NCI-H460 (cell line): ENCODE measurements around the gene RNF182. TPM values are rescaled to one million over a fixed set of nuclear protein-coding genes. Genes with fewer than 3 reads are reported as not detected.

Source experiments
- DNase-seq: peaks from one replicate; pipeline ENCODE4 v3.0.0-alpha.2; 2016; ENCODE audit warnings: low read depth; ENCODE audit errors: extremely low read depth
- total RNA-seq: library from RNA; depleted of rRNA; stranded (reverse); fragments of >200 nt; shearing (Covaris generic); gene quantifications from 2 replicates; pipeline ENCODE4 v1.2.3, GENCODE V29; 2014; rRNA removed

RNF182 gene
- total RNA-seq, 1 experiment from 2014 or later = 0.17 TPM

- no peak for DNase-seq
These were observed 102.2 kb downstream of the RNF182 start for GRCh38 chr6:14026831-14027539.

GRCh38 chr6:14028631-14029030 is 103.9 kb downstream of the RNF182 start:
- DNase-seq = no peak

GRCh38 chr6:14029605-14030004 is 104.9 kb downstream of the RNF182 start:
- no peak for DNase-seq

Other genes with a start within 250 kb of the RNF182 start
- gene RANBP9, start 213.1 kb upstream of the RNF182 start, total RNA-seq = 17.6 and 21.5 TPM in 2 replicates
- gene MCUR1, start 110.4 kb upstream of the RNF182 start, total RNA-seq = 20.4 and 20.7 TPM in 2 replicates
- gene CD83, start 192.8 kb downstream of the RNF182 start, total RNA-seq = 1.7 and 2.7 TPM in 2 replicates